OCI-LY1 (cell line): Measurements from ENCODE around the gene ITGA4.

Experiments used
- H2AFZ ChIP-seq: fragments of 200-600 bp; sonication (generic), shearing (Covaris generic); 2 replicates; pipeline ENCODE4 v1.6.0; 2014; ENCODE audit warnings: antibody characterized with exemption, mild to moderate bottlenecking, low read length
- H3F3A ChIP-seq: fragments of 200-600 bp; sonication (generic), shearing (Covaris generic); 2 replicates; pipeline ENCODE4 v1.6.0; 2014; ENCODE audit warnings: mild to moderate bottlenecking, antibody characterized with exemption, low read length, moderate library complexity; ENCODE audit not compliant: insufficient read depth
- H3K27ac ChIP-seq: fragments of 200-600 bp; sonication (generic); 2 replicates; pipeline ENCODE4 v1.5.1; 2014; ENCODE audit warnings: low read length, mixed run types, mild to moderate bottlenecking, low read depth; ENCODE audit not compliant: poor library complexity, severe bottlenecking
- H3K27me3 ChIP-seq: fragments of 200-600 bp; sonication (generic); 2 replicates; pipeline ENCODE4 v1.6.0; 2014; ENCODE audit warnings: antibody characterized with exemption, mild to moderate bottlenecking, low read length, moderate library complexity; ENCODE audit not compliant: insufficient read depth
- H3K36me3 ChIP-seq: fragments of 200-600 bp; sonication (generic); 2 replicates; pipeline ENCODE4 v1.6.1; 2014; ENCODE audit warnings: mild to moderate bottlenecking, antibody characterized with exemption, low read length, moderate library complexity, mixed read lengths; ENCODE audit not compliant: insufficient read depth
- H3K4me1 ChIP-seq: fragments of 200-600 bp; sonication (generic); 2 replicates; pipeline ENCODE4 v1.5.1; 2014; ENCODE audit warnings: mild to moderate bottlenecking, low read length, moderate library complexity; ENCODE audit not compliant: insufficient read depth, severe bottlenecking
- H3K4me2 ChIP-seq: fragments of 200-600 bp; sonication (generic), shearing (Covaris generic); 2 replicates; pipeline ENCODE4 v1.6.1; 2014; ENCODE audit warnings: low read length
- H3K4me3 ChIP-seq: fragments of 200-600 bp; sonication (generic); 2 replicates; pipeline ENCODE4 v1.5.1; 2014; ENCODE audit warnings: low read length, low read depth, mild to moderate bottlenecking, mixed read lengths; ENCODE audit not compliant: poor library complexity, severe bottlenecking
- H3K79me2 ChIP-seq: fragments of 200-600 bp; shearing (Covaris generic); 2 replicates; pipeline ENCODE4 v1.6.1; 2016; ENCODE audit warnings: mixed run types, low read length, mixed read lengths; ENCODE audit not compliant: insufficient read depth
- H3K9ac ChIP-seq: fragments of 200-600 bp; sonication (generic), shearing (Covaris generic); 2 replicates; pipeline ENCODE4 v1.6.1; 2014; ENCODE audit warnings: mild to moderate bottlenecking, low read length, mixed read lengths
- H3K9me2 ChIP-seq: fragments of 200-600 bp; sonication (generic), shearing (Covaris generic); 2 replicates; pipeline ENCODE4 v1.6.1; 2014; ENCODE audit warnings: low read depth, mild to moderate bottlenecking, low read length, mixed read lengths
- H3K9me3 ChIP-seq: fragments of 200-600 bp; shearing (Covaris generic); 2 replicates; pipeline ENCODE4 v1.6.1; 2014; ENCODE audit warnings: low read length, mixed read lengths
- H4K20me1 ChIP-seq: fragments of 200-600 bp; sonication (generic), shearing (Covaris generic); 2 replicates; pipeline ENCODE4 v1.6.0; 2016; ENCODE audit warnings: mild to moderate bottlenecking, low read length; ENCODE audit not compliant: insufficient read depth
- CTCF ChIP-seq: fragments of 200-600 bp; sonication (generic), shearing (Covaris generic); IDR thresholded peaks from 2 replicates; pipeline ENCODE4 v1.5.1; 2017; ENCODE audit warnings: mild to moderate bottlenecking, antibody characterized with exemption, low read length, moderate library complexity, mixed read lengths
- EZH2 ChIP-seq: fragments of 200-600 bp; sonication (generic), shearing (Covaris generic); IDR thresholded peaks from 2 replicates; pipeline ENCODE4 v1.8.0; 2017; ENCODE audit warnings: borderline replicate concordance, mixed run types, mild to moderate bottlenecking, antibody characterized with exemption, low read length, moderate library complexity, mixed read lengths

Gene ITGA4

GRCh38 chr2:181421464-181421863 lies 35.7 kb upstream of the ITGA4 start:
- H3K27ac ChIP-seq: peak overlapping the region; percentile 67

GRCh38 chr2:181426672-181427071 lies 30.5 kb upstream of the ITGA4 start:
- no peak for TF ChIP-seq CTCF
- TF ChIP-seq EZH2: no peak
- no peak overlapping the region for H2AFZ ChIP-seq
- no peaks in the 10 kb centered on the region for H3K9me2 ChIP-seq
- H4K20me1 ChIP-seq: no peaks in the 10 kb centered on the region
- H3K9ac ChIP-seq: no peak overlapping the region
- no peaks in the 10 kb centered on the region for H3K79me2 ChIP-seq
- no peak overlapping the region for H3K4me3 ChIP-seq
- H3K4me1 ChIP-seq: peaks cover 21% of the 10 kb centered on the region
- H3K27ac ChIP-seq: no peak overlapping the region
- H3K27me3 ChIP-seq: no peaks in the 10 kb centered on the region
- H3K9me3 ChIP-seq: no peaks in the 10 kb centered on the region
- H3K4me2 ChIP-seq: no peak overlapping the region
- peaks cover 8% of the 10 kb centered on the region; the same call in 1 of the 2 replicates for H3F3A ChIP-seq
- H3K36me3 ChIP-seq: no peaks in the 10 kb centered on the region

More at GRCh38 chr2:181421464-181421863, 35.7 kb upstream of the ITGA4 start:
- Histone ChIP-seq H3K79me2 (no peaks in the 10 kb centered on the region), H3K9me3 (no peaks in the 10 kb centered on the region), H2AFZ (peak overlapping the region; percentile 76), H3K4me3 (no peak overlapping the region), H3K4me1 (peaks cover 39% of the 10 kb centered on the region), H3K27me3 (no peaks in the 10 kb centered on the region), H4K20me1 (no peaks in the 10 kb centered on the region), H3K4me2 (peak overlapping the region; percentile 22; the same call in 1 of the 2 replicates), H3K9ac (peak overlapping the region; percentile 2; the same call in 1 of the 2 replicates), H3K9me2 (no peaks in the 10 kb centered on the region), H3K36me3 (no peaks in the 10 kb centered on the region), H3F3A (no peaks in the 10 kb centered on the region)
- TF ChIP-seq EZH2 (no peak), CTCF (no peak)

- TF ChIP-seq EZH2 (no peak), CTCF (peak; percentile 58; the same call in 1 of the 2 replicates)
- Histone ChIP-seq H3K9ac (no peak overlapping the region), H3K27me3 (no peaks in the 10 kb centered on the region), H4K20me1 (no peaks in the 10 kb centered on the region), H3K27ac (peak overlapping the region; percentile 55), H2AFZ (no peak overlapping the region), H3K4me2 (peak overlapping the region; percentile 7; the same call in 1 of the 2 replicates), H3K4me3 (no peak overlapping the region), H3K9me3 (0 out of 2 replicates have a peak, but pooled peaks cover 5% of the 10 kb centered on the region), H3F3A (peaks cover 9% of the 10 kb centered on the region; the same call in 1 of the 2 replicates), H3K36me3 (no peaks in the 10 kb centered on the region; the same call in 1 of the 2 replicates), H3K9me2 (no peaks in the 10 kb centered on the region), H3K4me1 (peaks cover 15% of the 10 kb centered on the region), H3K79me2 (no peaks in the 10 kb centered on the region)
These were observed 26.6 kb upstream of the ITGA4 start for GRCh38 chr2:181430406-181431118.
